H7 (cell line): ENCODE measurements around the gene SNAP23. TPM values are rescaled to one million over a fixed set of nuclear protein-coding genes. Genes with fewer than 3 reads are reported as not detected.

ENCODE experiments used
- DNase-seq: peaks from one replicate; pipeline ENCODE4 v3.0.0; 2012
- H3K27me3 ChIP-seq: 2 replicates; pipeline ENCODE4 v1.6.0; 2011; ENCODE audit warnings: mild to moderate bottlenecking, low read length; ENCODE audit not compliant: control insufficient read depth, insufficient read depth
- H3K36me3 ChIP-seq: replicated peaks from 2 replicates; pipeline ENCODE4 v1.5.1; 2011; ENCODE audit warnings: low read length; ENCODE audit not compliant: control insufficient read depth, insufficient read depth
- H3K4me3 ChIP-seq: 2 replicates; pipeline ENCODE4 v1.5.1; 2011; ENCODE audit warnings: low read depth, mild to moderate bottlenecking, control low read depth, low read length, moderate library complexity; ENCODE audit not compliant: insufficient read depth
- total RNA-seq: library from RNA; depleted of rRNA; stranded (reverse); fragments of >200 nt; shearing (Covaris generic); gene quantifications from 2 replicates; pipeline ENCODE4 v1.2.3, GENCODE V29; 2014; rRNA removed

Gene SNAP23
- total RNA-seq, 1 experiment from 2014 or later, result 62.0 TPM

DNA sequence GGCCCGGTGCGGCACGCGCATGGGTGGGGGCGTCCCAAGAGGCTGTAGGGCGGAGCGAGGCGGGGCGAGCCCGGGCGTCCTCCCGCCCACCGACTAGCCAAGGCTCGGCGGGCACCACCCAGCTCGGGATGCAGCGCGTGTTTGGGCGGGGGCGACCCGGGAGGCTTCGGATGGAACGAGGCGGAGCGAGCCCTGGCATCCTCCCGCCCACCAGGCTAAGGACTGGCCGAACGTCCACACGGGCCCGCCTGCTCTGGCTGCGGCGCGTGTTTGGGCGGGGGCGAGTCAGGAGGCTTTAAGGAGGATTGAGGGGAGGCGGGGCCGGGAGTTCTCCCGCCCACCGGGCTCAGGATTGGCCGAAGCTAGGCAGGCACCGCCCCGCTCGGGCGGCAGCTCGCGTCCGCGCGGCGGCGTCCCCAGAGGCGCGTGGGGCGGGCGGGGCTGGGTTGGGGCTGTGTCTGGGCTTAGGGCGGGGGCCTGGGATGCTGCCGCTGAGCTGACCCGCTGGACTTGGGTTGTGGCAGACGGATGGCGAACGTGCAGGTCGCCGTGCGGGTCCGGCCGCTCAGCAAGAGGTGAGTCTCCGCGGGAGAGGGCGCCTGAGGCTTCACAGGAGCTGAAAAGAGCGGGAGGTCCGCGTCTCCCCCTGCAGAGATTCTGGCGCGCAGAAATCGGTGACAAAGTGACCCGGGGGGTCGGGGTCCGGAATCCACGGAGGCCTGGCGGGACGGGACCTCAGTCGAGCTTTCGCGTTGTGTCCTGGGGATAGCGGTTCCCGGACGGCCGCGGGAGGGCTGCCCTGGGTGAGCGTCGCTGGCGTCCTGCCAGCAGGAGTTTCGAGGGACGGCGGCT is 80.0 kb downstream of the SNAP23 start, which contains the start of gene STARD9:
Gene STARD9, plus strand, starts transcription at position 419 of the 852 bp plus-strand sequence. Its CDS starts 110 bp downstream, at position 529.
- Histone ChIP-seq H3K36me3 (no peaks in the 10 kb centered on the region), H3K27me3 (peaks cover 23% of the 10 kb centered on the region), H3K4me3 (peak within 1 kb of the TSS; percentile 75)
- peak; percentile 98 for DNase-seq

DNA sequence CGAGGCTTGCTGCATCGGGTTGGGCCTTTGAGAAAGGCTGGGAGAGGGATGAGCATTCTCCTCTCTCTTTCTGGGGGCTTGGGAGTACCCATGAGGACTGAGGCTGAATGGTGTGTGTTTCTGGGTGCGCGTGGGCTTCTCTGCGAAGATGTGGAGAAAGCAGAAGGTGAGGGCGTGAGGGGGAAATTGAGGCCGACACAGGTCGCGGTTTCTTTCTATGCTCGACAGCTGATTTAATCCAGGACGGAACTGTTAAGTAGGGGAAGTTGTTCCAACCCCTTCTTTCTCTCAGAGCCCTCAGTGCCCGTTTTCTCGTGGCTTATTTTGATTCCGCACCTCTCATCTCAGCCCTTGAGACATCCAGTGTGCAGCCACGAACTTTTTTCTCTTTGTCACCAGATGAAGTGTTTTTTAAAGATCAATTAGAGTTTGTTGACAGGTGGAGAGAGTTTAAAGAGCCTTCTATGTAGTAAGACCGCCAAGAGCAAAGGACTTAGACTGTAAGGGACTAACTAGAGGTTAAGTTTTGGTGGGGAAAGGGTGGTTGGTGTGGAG is 80.7 kb downstream of the SNAP23 start:
- peak; percentile 34 for DNase-seq
- peaks cover 28% of the 10 kb centered on the region for H3K27me3 ChIP-seq
- peak overlapping the region; percentile 75 for H3K4me3 ChIP-seq
- H3K36me3 ChIP-seq, result no peaks in the 10 kb centered on the region

DNA sequence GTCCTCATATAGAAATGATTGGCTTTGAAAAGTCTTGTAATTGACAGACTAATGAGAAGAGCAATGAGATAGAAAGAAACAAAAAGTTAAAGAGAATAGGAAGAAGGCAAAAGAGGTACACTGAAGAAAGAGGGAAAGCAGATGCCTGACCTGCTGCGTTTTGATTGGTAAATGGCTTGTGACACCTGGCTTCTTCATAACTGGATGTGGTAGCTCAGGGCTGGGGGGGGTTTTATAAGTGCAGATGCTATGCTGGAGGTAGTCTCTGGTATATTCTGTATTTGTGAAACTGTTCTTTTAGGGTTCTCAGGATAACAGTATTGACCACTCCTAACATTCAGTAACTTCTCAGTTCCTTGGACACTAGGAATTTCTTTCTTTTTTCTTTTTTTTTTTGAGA is 81.3 kb downstream of the SNAP23 start:
- Histone ChIP-seq H3K27me3 (peaks cover 30% of the 10 kb centered on the region), H3K36me3 (no peaks in the 10 kb centered on the region), H3K4me3 (no peak overlapping the region)
- no peak for DNase-seq

DNA sequence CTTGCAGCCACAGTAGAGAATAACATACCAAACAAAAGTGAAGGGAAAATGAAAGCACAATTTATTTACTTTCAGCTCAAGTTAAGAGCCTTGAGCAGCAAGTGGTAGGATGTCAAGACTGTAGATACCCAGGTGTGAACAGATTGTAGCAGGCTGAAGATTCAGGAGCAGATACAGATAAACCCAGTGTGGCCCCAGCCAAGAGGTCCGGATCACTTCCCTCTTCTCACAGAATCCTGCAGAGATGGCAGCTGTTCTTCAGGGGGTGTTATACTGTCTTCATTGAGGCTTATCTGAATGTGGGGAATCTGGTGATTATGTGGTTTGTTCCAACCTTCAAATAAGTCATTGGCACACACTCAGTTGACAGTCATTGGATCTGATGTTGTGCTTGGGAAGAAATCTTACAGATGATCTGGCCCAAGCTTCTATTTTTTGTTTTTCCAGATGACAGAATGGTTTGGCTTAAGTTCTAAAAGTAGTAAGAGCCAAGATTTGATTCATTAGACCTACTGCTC is 82.1 kb downstream of the SNAP23 start:
- Histone ChIP-seq H3K27me3 (peaks cover 33% of the 10 kb centered on the region), H3K4me3 (no peak overlapping the region)
- no peak for DNase-seq

DNA sequence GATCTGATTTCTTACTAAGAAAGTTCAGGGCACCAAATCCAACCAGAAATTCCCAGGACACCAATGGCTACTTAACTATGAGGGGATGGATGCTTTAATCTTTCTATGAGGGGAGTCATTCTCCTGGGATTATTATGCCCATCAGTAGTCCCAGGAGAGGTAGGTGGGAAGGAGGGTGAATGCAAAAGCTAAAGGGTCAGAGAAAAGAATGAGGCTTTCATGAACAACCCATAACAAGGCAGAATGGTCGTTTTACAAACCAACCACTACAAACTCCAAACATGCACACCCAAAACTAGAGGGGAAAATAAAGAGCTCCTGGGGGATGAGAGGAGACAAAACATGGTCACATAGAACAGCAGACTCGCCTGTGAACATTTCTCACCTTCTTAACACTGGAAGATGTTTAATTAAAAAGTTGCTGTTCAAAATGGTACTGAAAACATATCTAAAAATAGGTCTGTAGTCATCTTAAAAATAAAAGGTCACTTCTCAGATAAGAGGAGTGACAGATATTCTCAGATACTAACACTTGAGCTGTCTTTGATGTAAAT is 83.6 kb downstream of the SNAP23 start:
- no peak overlapping the region for H3K4me3 ChIP-seq
- H3K36me3 ChIP-seq, result no peaks in the 10 kb centered on the region
- H3K27me3 ChIP-seq, result peaks cover 33% of the 10 kb centered on the region
- DNase-seq, result no peak

More for the DNA sequence above, 82.1 kb downstream of the SNAP23 start:
- no peaks in the 10 kb centered on the region for H3K36me3 ChIP-seq

DNA sequence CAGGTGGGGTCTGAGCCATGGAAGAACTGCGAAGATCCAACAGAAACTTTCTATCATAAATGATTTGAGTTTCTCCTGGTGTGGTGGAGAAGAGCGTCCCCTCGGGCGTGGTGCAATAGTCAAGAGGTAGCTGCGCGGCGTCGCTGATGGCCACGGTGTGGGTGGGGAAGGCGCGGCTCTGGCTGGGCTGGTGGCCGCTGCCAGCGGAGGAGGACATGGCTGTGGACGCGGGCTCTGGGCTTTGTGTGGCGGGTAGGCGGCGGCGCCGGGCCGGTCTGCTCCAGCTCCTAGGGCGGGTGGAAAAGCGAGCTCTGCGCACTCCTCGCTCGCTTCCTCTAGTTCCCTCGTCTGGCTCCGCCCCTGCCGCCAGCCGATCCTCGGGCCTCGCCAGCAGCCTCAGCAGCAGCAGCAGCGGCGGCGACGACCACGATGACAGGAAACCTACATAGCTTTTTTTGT is 85.9 kb downstream of the SNAP23 start:
- DNase-seq, result peak; percentile 92
- H3K4me3 ChIP-seq, result peak overlapping the region; percentile 49
- no peaks in the 10 kb centered on the region for H3K36me3 ChIP-seq
- peaks cover 21% of the 10 kb centered on the region for H3K27me3 ChIP-seq

Other genes with a start within 250 kb of the SNAP23 start
- 10.8 and 11.2 TPM in 2 replicates for gene GANC, start 222.4 kb upstream of the SNAP23 start, total RNA-seq
- gene TMEM87A, start 222.2 kb upstream of the SNAP23 start, total RNA-seq, result 25.2 and 29.8 TPM in 2 replicates
- gene CAPN3, start 136.1 kb upstream of the SNAP23 start, total RNA-seq, result not detected in 2 replicates
- 21.8 and 29.2 TPM in 2 replicates for gene ZNF106, start 4.5 kb upstream of the SNAP23 start, total RNA-seq
- 8.6 and 10.3 TPM in 2 replicates for gene LRRC57, start 53.2 kb downstream of the SNAP23 start, total RNA-seq
- gene HAUS2, start 53.2 kb downstream of the SNAP23 start, total RNA-seq, result 20.5 and 28.0 TPM in 2 replicates
- 1.4 and 2.8 TPM in 2 replicates for gene STARD9, start 80.0 kb downstream of the SNAP23 start, total RNA-seq
- 14.3 and 15.9 TPM in 2 replicates for gene CDAN1, start 241.5 kb downstream of the SNAP23 start, total RNA-seq